Fibroblast of lung (primary cell): ENCODE results near the gene RFX1. TPM values are rescaled to one million over a fixed set of nuclear protein-coding genes. Genes with fewer than 3 reads are reported as not detected.

Experiments
- DNase-seq, 2 donors: peaks; one replicate each; pipeline versions ENCODE4 v3.0.0 to v3.0.0-alpha.2; 2010; ENCODE audit warnings: low read depth in 2 of 2
- H2AFZ ChIP-seq: 2 replicates; pipeline ENCODE4 v1.5.1; 2012; ENCODE audit warnings: low read length, control low read depth, inconsistent platforms
- H3K27ac ChIP-seq: 2 replicates; pipeline ENCODE4 v1.5.1; 2011; ENCODE audit warnings: low read length, control low read depth; ENCODE audit not compliant: insufficient read depth
- H3K27me3 ChIP-seq: 2 replicates; pipeline ENCODE4 v1.5.1; 2011; ENCODE audit warnings: mild to moderate bottlenecking, low read length; ENCODE audit not compliant: control insufficient read depth, insufficient read depth
- H3K36me3 ChIP-seq: 2 replicates; pipeline ENCODE4 v1.5.1; 2011; ENCODE audit warnings: low read length; ENCODE audit not compliant: control insufficient read depth, insufficient read depth
- H3K4me1 ChIP-seq: 2 replicates; pipeline ENCODE4 v1.5.1; 2011; ENCODE audit warnings: low read length; ENCODE audit not compliant: control insufficient read depth, insufficient read depth; ENCODE audit errors: extremely low read depth
- H3K4me2 ChIP-seq: 2 replicates; pipeline ENCODE4 v1.5.1; 2011; ENCODE audit warnings: low read length, control low read depth; ENCODE audit not compliant: insufficient read depth; ENCODE audit errors: extremely low read depth
- H3K4me3 ChIP-seq, 4 experiments: fragments of 200-600 bp in 1 of 4; sonication (generic) in 1 of 4; replicated peaks in 1 of 4; 2 replicates each; pipeline ENCODE4 v1.5.1; 2011 to 2016; ENCODE audit warnings: low read length in 4 of 4, low read depth in 3 of 4, mild to moderate bottlenecking in 3 of 4, control low read depth in 2 of 4, inconsistent platforms in 1 of 4, mixed read lengths in 1 of 4; ENCODE audit not compliant: insufficient read depth in 1 of 4; ENCODE audit errors: control extremely low read depth in 1 of 4
- H3K79me2 ChIP-seq: 2 replicates; pipeline ENCODE4 v1.5.1; 2012; ENCODE audit warnings: mild to moderate bottlenecking, low read length, inconsistent platforms; ENCODE audit not compliant: control insufficient read depth, insufficient read depth
- H3K9ac ChIP-seq: 2 replicates; pipeline ENCODE4 v1.5.1; 2011; ENCODE audit warnings: mild to moderate bottlenecking, low read length, control low read depth; ENCODE audit not compliant: insufficient read depth
- H3K9me3 ChIP-seq: 2 replicates; pipeline ENCODE4 v1.5.1; 2012; ENCODE audit warnings: low read depth, low read length; ENCODE audit not compliant: control insufficient read depth, insufficient read depth
- H4K20me1 ChIP-seq: 2 replicates; pipeline ENCODE4 v1.5.1; 2011; ENCODE audit warnings: low read length; ENCODE audit not compliant: control insufficient read depth, insufficient read depth; ENCODE audit errors: extremely low read depth
- EZH2 ChIP-seq: IDR thresholded peaks from 2 replicates; pipeline ENCODE4 v1.5.1; 2012; ENCODE audit warnings: low read length, control low read depth, mild to moderate bottlenecking; ENCODE audit errors: missing control alignments
- polyA plus RNA-seq, 2 donors: library from polyadenylated mRNA; depleted of rRNA in 1 of 2; stranded (reverse) in 1 of 2; unstranded in 1 of 2; fragments of >200 nt; gene quantifications; 2 replicates each; pipeline ENCODE4 v1.2.1, GENCODE V29; 2011 to 2012; ENCODE audit warnings: missing spikeins in 1 of 2
- total RNA-seq: library from RNA; depleted of rRNA; stranded (reverse); fragments of >200 nt; gene quantifications from 2 replicates; pipeline ENCODE4 v1.2.1, GENCODE V29; 2014
- TF ChIP-seq, protein P1 (sequence below), 2 donors: IDR thresholded peaks in 1 of 2; conservative IDR thresholded peaks in 1 of 2; 1 replicate in 1 of 2; 2 replicates in 1 of 2; pipeline ENCODE4 v1.5.1; 2011 to 2012; ENCODE audit warnings: low read length in 2 of 2, control low read depth in 1 of 2, inconsistent platforms in 1 of 2, low read depth in 1 of 2, mild to moderate bottlenecking in 1 of 2

Gene RFX1
- total and polyA plus RNA-seq, 2 donors (not counting 1 experiment from before 2014, with no cell fraction given) = 0.44 to 2.6 TPM

DNA sequence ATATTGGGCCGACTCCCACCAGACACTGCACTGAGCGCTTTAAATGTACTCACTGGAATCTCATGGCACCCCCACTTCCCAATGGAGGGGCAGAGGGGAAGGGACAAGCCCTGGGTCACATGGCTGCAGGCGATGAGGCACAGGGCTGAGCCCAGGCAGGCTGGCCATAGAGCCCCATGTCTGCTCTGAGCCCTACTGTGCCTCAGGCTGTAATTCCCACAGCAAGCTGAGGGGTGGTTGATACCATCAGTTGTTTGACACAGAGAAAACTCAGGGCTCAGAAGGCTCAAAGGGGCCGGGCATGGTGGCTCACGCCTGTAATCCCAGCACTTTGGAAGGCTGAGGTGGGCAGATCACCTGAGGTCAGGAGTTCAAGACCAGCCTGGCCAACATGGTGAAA lies 25.1 kb downstream of the RFX1 start:
- Histone ChIP-seq H3K36me3 (peaks cover 3% of the 10 kb centered on the region), H3K27ac (no peak overlapping the region), H3K4me2 (no peak overlapping the region), H3K4me3 (no peak overlapping the region), H3K9me3 (no peaks in the 10 kb centered on the region), H4K20me1 (no peaks in the 10 kb centered on the region), H3K79me2 (no peaks in the 10 kb centered on the region), H3K4me1 (peaks cover 3% of the 10 kb centered on the region), H2AFZ (no peak overlapping the region), H3K27me3 (no peaks in the 10 kb centered on the region), H3K9ac (no peak overlapping the region)
- TF ChIP-seq, protein P1, sequence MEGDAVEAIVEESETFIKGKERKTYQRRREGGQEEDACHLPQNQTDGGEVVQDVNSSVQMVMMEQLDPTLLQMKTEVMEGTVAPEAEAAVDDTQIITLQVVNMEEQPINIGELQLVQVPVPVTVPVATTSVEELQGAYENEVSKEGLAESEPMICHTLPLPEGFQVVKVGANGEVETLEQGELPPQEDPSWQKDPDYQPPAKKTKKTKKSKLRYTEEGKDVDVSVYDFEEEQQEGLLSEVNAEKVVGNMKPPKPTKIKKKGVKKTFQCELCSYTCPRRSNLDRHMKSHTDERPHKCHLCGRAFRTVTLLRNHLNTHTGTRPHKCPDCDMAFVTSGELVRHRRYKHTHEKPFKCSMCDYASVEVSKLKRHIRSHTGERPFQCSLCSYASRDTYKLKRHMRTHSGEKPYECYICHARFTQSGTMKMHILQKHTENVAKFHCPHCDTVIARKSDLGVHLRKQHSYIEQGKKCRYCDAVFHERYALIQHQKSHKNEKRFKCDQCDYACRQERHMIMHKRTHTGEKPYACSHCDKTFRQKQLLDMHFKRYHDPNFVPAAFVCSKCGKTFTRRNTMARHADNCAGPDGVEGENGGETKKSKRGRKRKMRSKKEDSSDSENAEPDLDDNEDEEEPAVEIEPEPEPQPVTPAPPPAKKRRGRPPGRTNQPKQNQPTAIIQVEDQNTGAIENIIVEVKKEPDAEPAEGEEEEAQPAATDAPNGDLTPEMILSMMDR (conservative IDR thresholded peaks at IDR 0.05 in 1 of 2, IDR thresholded peaks at IDR 0.05 in 1 of 2; ENCODE audit: low read depth in 1 of 2, low read length in 2 of 2) = no peak
- TF ChIP-seq EZH2 = no peak
- no peak for DNase-seq

DNA sequence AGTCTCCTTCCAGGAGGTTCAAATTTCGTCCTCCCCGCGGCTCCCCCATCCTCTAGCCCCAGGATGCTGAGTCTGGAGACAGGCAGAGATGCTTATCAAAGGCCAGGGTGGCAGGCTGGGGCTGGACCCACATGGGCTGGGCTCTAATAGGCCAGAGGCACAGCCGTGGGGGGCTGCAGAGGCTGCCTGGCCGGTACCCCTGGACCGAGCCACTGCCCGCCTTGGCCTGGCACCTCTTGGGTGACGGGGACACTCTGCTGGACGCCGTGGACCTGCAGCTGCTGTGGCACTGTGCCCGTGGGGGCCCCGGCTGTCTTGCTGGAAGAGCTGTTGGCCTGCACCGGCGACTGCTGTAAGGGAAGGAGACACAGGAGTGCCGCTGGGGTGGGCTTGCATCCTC lies 25.8 kb downstream of the RFX1 start:
- Histone ChIP-seq H4K20me1 (no peaks in the 10 kb centered on the region), H3K4me3 (no peak overlapping the region), H3K9me3 (no peaks in the 10 kb centered on the region), H3K4me2 (no peak overlapping the region), H3K27me3 (no peaks in the 10 kb centered on the region), H3K36me3 (peaks cover 3% of the 10 kb centered on the region), H3K79me2 (no peaks in the 10 kb centered on the region), H3K4me1 (peaks cover 2% of the 10 kb centered on the region), H3K27ac (no peak overlapping the region), H2AFZ (no peak overlapping the region), H3K9ac (no peak overlapping the region)
- DNase-seq = no peak
- TF ChIP-seq EZH2 = no peak
- TF ChIP-seq, protein P1 (conservative IDR thresholded peaks at IDR 0.05 in 1 of 2, IDR thresholded peaks at IDR 0.05 in 1 of 2; ENCODE audit: low read depth in 1 of 2, low read length in 2 of 2) = no peak

DNA sequence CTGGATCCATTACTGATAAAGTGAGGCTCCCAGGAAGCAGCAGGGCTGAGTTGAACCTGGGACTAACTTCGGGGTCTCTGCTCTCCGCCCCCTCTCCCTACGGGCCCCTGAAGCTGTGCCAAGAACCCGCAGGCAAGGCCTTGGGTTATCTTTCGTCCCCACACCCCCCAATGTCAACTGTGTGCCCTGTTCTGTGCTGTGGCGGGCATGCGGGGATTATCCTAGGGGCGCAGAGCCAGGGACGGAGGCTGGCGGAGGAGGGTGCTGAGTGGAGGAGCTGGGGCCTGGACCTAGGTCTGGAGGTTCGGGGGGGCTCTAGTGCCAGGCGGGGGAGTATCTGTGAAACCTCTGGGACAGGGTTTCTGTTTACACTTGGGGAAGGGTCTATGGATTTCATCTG lies 26.4 kb downstream of the RFX1 start:
- TF ChIP-seq, protein P1 (conservative IDR thresholded peaks at IDR 0.05 in 1 of 2, IDR thresholded peaks at IDR 0.05 in 1 of 2; ENCODE audit: low read depth in 1 of 2, low read length in 2 of 2) = no peak
- TF ChIP-seq EZH2 = no peak
- H3K4me2 ChIP-seq = no peak overlapping the region
- no peak overlapping the region for H3K9ac ChIP-seq

More for the DNA sequence above, 26.4 kb downstream of the RFX1 start:
- Histone ChIP-seq H3K9me3 (no peaks in the 10 kb centered on the region), H3K27me3 (no peaks in the 10 kb centered on the region), H3K4me1 (peaks cover 2% of the 10 kb centered on the region), H3K27ac (no peak overlapping the region), H4K20me1 (no peaks in the 10 kb centered on the region), H2AFZ (no peak overlapping the region), H3K36me3 (peaks cover 3% of the 10 kb centered on the region), H3K79me2 (no peaks in the 10 kb centered on the region), H3K4me3 (no peak overlapping the region)
- no peak for DNase-seq
